Neural progenitor cell (in vitro differentiated cells): ENCODE data around the gene SETD2.

Experiments
- CTCF ChIP-seq: fragments of 200-600 bp; sonication (generic); IDR thresholded peaks from 2 replicates; pipeline ENCODE4 v1.5.1; 2017; ENCODE audit warnings: antibody characterized with exemption, mild to moderate bottlenecking
- EZH2 ChIP-seq: fragments of 200-600 bp; sonication (generic); IDR thresholded peaks from 2 replicates; pipeline ENCODE4 v1.6.1; 2017; ENCODE audit warnings: antibody characterized with exemption, mild to moderate bottlenecking, moderate library complexity
- EZH2phosphoT487 ChIP-seq: fragments of 200-600 bp; sonication (generic); IDR thresholded peaks from 2 replicates; pipeline ENCODE4 v1.6.1; 2017; ENCODE audit warnings: antibody characterized with exemption

DNA sequence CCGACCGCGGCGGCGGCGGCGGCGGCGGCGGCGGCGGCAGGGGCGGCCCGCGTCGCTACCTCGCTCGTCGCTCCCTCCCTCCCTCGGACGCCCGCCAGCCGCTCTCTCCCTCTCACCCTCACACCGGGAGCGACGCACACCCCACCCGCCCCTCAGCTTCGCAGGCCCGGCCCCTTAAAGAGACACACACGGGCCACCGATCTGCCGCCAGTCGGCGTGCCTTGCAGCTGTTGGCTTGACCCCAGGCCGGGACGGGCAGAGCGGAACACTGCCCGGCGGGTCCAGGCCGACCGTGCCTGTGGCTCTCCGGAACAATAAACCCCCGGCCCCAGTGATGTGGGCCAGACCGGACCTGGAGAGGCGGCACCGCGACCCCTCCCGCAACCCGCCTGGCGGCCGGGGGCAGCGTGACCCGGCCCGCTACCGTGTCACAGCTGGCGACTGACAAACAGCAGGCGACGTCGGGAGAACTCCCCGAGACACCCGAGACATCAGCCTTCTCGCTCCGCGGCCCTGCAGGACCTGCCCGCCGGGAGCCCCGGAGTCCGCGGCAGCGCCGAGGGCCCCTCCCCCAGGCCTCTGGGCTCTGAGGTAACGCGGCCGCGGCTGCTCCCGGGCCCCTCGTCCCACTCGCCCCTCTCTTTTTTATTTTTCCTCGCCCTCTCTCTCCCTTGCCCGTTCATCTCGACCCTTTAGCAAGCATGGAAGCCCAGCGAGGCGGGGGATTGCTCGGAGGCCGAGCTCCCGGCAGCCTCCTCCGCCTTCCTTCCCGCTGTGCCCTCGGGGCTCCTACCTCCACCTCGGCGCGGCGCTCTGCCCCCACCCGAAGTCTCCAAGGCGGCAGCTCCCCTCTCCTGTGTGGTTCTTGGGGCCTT is at the start of gene SETD2:
- TF ChIP-seq CTCF (peak; percentile 40), EZH2 (no peak), EZH2phosphoT487 (no peak)
